Urothelium cell line (cell line): ENCODE results near the gene TRIM46.
"Not testable (repeated sequence)": the region's sequence is repeated elsewhere in the genome, so short reads cannot be mapped to it uniquely, and the experiment has no call there.

ENCODE experiments used
- DNase-seq: peaks from one replicate; pipeline ENCODE4 v3.0.0; 2011; ENCODE audit warnings: low spot score, mixed read lengths
- FAIRE-seq: peaks from 2 replicates; lab custom pipeline; 2011; peaks lifted over from hg19 to GRCh38; lab: Jason Lieb, UNC

Gene TRIM46

DNA sequence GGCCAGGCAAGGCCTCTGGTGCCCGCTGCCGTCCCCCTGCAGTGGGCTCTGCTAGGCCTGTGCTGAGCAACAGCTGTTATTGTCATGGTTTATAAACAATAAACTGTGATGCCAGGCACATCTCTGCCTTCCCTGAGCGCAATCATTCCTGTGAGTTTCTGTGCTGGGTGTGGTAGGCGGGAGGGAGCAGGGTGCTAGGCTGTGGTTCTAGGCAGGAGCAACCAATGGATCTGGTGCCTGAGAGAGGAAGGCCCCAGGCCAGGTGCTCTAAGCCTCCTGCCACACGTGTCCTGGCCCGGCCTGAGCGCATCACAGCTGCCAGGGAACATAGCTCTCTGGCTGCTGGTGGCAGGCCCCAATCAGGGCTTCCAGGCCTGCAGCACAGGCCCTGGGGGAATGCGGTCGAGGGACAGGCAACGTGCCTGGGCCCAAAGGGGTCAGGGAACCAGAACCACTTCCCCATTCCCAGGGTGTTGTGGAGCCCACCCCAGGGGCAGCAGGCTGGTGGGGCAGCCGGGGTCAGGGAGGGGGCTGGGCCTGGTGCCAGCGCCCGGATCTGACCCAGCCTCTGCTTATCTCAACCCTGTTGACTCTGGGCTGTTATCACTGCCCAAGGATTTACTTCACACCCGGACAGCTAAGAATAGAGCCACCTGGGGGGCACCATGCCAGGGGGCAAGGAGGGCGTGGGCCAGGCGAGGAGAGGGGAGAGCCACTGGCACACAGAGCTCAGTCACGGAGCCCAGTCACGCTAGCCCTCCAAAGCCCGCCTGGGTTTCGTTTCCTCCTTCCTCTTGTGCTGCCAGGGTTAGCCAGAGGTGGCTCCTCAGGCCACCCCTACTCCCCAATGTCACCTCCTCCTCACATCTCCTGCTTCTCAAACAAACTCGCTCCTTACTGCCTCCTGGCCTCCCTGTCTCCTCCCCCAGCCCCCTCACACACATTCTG is 11.5 kb downstream of the TRIM46 start:
- FAIRE-seq, result no peak
- DNase-seq, result no peak

GRCh38 chr1:155185783-155186066 is 12.1 kb downstream of the TRIM46 start:
- DNase-seq (no peak), FAIRE-seq (no peak)

GRCh38 chr1:155186067-155186793 is 12.6 kb downstream of the TRIM46 start:
- no peak for DNase-seq
- no peak for FAIRE-seq

DNA sequence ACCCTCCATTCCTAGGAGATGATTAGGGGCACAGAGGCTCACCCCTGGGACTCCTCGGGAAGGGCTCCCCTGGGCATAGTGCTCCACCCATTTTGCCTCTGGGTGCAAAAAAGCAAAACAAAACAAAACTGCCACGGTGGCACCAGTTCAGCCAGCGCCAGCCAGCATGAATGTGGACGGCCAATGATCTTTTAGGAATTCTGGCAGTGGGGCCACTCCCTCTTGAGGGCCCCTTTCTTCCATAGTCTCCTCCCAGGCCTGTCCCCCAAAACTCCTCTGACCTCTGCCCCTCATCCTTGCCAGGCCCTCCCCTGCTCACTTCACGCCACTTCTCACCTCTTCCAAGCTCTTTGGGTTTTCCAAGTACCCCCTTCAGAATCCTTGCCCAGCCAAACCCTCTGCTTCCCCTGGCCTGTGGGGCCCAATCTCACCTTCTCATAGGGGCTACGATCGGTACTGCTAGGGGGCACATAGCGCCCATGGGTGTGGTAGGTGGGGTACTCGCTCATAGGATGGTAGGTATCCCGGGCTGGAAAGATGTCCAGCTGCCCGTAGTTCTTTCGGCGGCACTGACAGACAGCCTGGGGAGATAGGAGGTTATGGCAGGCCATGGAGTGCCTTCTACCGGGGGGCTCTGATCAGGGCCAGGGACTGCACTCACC is 13.3 kb downstream of the TRIM46 start:
- FAIRE-seq, result no peak
- no peak for DNase-seq

DNA sequence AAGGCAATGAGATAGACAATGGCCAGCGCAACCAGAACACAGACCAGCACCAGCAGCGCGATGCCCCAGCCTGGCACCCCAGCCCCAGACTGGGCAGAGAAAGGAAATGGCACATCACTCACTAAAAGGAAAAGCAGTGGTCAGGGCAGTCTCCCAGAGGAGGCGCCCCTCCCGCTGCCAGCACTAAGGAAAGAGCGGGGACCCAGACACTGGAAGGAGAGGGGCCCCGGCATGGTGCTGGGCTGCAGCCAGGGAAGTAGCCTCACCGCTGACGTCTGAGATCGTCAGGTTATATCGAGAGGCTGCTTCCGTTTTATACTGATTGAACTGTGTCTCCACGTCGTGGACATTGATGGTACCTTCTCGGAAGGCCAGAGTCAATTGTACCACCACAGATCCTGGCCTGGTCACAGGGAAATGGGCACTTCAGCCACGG is 13.8 kb downstream of the TRIM46 start:
- no peak for DNase-seq
- FAIRE-seq, result no peak

DNA sequence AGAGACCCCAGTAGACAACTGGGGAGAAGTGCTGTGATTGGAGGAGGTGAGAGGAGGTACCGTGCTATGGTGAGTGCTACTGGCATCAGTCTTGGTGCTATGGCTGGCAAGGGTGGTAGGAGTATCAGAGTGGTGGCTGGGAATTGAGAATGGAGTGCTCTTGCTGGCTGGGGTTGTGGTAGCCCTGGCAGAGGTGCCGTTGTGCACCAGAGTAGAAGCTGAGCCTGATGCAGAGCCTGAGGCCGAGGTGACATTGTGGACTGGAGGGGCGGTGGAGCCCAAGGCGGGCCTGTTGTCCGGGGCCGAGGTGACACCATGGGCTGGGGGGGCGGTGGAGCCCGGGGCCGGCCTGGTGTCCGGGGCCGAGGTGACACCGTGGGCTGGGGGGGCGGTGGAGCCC is 14.6 kb downstream of the TRIM46 start:
- DNase-seq, result no peak
- FAIRE-seq, result no peak

DNA sequence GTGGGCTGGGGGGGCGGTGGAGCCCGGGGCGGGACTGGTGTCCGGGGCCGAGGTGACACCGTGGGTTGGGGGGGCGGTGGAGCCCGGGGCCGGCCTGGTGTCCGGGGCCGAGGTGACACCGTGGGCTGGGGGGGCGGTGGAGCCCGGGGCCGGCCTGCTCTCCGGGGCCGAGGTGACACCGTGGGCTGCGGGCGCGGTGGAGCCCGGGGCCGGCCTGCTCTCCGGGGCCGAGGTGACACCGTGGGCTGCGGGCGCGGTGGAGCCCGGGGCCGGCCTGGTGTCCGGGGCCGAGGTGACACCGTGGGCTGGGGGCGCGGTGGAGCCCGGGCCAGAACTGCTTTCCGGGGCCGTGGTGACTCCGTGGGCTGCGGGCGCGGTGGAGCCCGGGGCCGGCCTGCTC is 16.3 kb downstream of the TRIM46 start:
- DNase-seq, FAIRE-seq: not testable (repeated sequence)

DNA sequence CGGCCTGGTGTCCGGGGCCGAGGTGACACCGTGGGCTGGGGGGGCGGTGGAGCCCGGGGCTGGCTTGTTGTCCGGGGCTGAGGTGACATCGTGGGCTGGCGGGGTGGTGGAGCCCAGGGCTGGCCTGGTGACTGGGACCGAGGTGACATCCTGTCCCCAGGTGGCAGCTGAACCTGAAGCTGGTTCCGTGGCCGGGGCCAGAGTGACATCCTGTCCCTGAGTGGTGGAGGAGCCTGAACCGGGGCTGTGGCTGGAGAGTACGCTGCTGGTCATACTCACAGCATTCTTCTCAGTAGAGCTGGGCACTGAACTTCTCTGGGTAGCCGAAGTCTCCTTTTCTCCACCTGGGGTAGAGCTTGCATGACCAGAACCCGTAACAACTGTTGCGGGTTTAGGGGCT is 18.3 kb downstream of the TRIM46 start:
- FAIRE-seq, result no peak
- DNase-seq, result no peak

DNA sequence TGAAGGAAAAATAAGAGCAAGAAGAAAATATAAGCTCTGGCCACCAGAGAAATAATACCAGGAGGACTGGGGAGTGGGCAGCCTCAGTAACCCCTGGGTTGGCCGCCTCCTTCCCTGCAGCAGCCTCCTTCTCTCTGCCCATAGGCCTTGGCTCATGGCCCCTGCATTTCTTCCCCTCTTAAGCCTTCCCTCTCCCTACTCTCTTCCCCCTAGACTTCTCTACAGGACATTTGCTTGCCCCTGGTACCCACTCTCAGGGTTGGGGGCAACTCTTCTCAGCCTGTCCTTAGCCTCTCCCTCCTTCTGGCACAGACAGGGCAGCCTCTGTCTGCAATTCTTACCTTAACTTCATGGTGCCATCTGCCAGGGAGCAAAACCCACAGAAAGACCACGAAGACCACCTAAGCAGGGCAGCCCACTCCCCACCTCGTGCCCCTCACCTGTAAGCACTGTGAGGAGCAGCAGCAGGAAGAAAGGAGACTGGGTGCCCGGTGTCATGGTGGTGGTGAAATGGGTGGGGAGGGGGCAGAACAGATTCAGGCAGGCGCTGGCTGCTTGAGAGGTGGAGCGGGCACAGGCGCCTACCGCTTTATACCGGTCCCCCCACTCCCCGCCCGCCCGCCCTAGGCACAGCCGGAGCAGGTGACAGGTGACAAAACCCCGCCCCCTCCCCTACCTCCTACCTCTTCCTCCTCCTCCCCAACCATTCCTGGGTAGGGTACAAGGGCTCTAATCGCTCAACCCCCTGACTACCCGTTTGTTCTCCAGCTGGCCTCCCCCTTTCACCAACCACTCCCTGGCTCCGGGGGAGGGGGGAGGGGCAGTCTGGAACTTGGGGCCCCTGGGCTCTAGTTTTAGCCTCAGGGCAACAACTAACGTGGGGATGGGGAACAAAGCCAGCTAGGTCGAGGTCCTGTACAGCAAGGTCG is 19.0 kb downstream of the TRIM46 start:
- DNase-seq, result peak; percentile 37
- FAIRE-seq, result no peak

DNA sequence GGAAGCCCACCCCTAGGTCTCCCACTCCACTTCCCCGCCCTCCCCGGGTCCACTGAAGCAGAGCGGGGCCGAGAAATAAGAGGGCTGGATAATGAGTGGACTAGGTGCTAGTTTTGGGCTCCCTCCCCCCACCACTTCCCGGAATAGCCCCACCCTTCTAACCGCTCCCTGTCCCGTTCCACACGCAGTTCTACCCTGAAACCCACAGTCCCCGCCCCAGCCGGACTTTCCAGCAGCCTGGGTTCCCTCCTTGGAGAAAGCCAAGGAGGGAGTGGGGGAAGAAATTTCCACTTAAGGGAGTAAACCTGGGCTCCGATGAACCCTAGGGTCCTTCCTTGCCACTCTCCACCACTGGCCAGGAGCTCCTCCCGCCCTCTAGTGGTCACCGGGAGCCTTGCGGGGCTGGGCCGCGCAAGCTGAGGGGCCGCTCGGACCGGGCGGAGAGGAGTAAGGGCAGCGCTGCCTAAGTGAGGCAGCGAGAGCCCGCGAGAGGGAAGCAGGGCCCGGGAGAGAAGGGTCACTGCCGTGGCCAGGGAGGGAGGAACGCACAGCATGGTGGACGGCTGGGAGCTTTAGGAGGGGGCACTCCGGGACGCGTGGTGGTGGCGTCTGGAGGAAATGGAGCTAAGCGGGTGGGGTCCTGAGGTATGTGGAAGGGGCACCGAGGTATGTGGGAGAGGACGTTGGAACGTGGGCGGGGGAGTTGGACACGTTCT is 19.8 kb downstream of the TRIM46 start:
- FAIRE-seq (peak; percentile 27), DNase-seq (peak; percentile 89)

DNA sequence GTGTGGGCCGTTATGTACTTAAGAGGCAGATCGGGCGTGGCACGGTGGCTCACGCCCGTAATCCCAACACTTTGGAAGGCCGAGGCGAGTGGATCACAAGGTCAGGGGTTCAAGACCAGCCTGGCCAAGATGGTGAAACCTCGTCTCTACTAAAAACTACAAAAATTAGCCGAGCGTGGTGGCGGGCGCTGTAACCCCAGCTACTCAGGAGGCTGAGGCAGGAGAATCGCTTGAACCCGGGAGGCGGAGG is 20.3 kb downstream of the TRIM46 start:
- not testable (repeated sequence) for DNase-seq, FAIRE-seq

- DNase-seq (no peak), FAIRE-seq (no peak)
Measured at GRCh38 chr1:155195201-155196102, 21.8 kb downstream of the TRIM46 start.

- no peak for DNase-seq
- no peak for FAIRE-seq
Measured at GRCh38 chr1:155196103-155196892, 22.6 kb downstream of the TRIM46 start.

GRCh38 chr1:155196893-155197638 is 23.4 kb downstream of the TRIM46 start:
- DNase-seq (no peak), FAIRE-seq (no peak)

DNA sequence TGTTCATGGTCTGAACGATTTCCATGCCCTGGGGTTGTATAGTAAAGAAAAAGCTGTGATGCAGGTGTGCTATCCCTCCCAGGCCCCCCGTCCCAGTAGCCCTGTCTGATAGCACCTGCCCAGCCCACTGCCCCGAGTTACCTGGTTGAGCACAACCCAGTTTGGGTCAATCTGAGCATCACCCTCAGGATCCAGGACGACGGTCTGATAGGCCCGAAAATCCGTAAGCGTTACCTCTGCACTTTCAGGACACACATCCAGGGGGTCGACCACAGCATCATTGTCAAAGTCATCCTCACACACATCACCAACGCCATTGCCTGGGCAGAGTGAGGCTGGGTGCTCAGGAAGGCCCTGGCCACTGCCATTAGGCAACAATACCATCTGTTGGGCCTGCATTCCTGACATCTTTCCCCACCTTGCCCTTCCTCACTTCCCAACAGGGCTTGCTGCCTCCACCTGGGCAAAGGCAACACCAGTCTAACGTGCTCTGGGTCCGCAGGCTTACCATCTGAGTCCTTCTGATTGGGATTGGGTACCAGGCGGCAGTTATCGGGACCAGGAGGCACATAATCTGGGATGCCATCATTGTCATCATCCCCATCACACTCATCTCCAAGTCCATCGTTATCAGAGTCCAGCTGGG is 24.4 kb downstream of the TRIM46 start:
- FAIRE-seq, result no peak
- DNase-seq, result no peak

GRCh38 chr1:155198547-155198906 is 24.9 kb downstream of the TRIM46 start:
- DNase-seq, result no peak
- no peak for FAIRE-seq

GRCh38 chr1:155199792-155200191 is 26.1 kb downstream of the TRIM46 start:
- no peak for DNase-seq
- no peak for FAIRE-seq
